C4-2B (cell line): Measurements from ENCODE around the gene FAM111A.

Source experiments
- H3K27ac ChIP-seq: fragments of 450-650 bp; 2 replicates; pipeline ENCODE4 v1.5.1; 2017
- CTCF ChIP-seq: fragments of 450-650 bp; conservative IDR thresholded peaks from 2 replicates; pipeline ENCODE4 v1.5.1; 2017; ENCODE audit warnings: mild to moderate bottlenecking
- ZFX ChIP-seq: fragments of 450-650 bp; IDR thresholded peaks from 2 replicates; pipeline ENCODE4 v1.6.1; 2017

FAM111A gene

GRCh38 chr11:59197991-59198390, 55.3 kb downstream of the FAM111A start:
- no peak overlapping the region for H3K27ac ChIP-seq
- TF ChIP-seq CTCF (no peak), ZFX (no peak)

- TF ChIP-seq ZFX (no peak), CTCF (no peak)
- H3K27ac ChIP-seq, result no peak overlapping the region
These were observed 56.1 kb downstream of the FAM111A start for GRCh38 chr11:59198726-59199125.

GRCh38 chr11:59199546-59200422, 57.1 kb downstream of the FAM111A start:
- no peak overlapping the region for H3K27ac ChIP-seq
- no peak for TF ChIP-seq CTCF
- TF ChIP-seq ZFX, result no peak

DNA sequence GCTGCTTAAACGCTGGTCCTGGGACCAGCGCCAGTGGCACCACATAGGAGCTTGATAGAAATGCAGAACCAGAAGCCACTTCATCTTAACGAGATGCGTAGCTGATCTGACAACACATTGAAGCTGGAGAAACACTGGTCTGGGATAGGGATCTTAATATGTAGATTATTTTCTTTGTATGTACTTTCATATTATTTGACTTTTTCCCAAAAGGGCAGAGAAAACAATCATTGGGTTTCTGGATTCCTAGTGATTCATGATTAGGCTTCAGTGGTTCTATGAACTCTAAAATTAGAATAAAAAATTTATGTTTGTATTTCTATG, 57.7 kb downstream of the FAM111A start:
- TF ChIP-seq CTCF, result no peak
- TF ChIP-seq ZFX, result no peak
- H3K27ac ChIP-seq, result no peak overlapping the region

DNA sequence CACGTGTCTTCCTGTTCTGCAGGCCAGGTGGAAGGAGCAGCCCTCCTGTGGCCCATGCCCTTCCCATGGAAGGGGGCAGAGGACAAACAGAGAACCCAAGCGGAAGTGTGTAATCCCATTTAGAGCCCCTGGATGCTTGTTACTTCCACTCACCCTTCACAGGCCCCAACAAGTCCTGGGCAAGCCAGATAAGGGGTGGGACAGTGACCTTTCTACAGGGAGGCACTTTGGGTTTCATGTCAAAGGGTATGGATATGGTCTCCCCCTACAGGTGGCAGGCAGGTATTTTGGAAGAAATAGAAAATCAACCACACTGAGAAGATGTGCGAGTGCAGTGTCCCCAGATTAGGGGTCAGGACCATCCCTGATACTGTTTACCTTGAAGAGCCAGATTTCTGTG, 58.7 kb downstream of the FAM111A start:
- TF ChIP-seq ZFX (no peak), CTCF (peak; percentile 44)
- H3K27ac ChIP-seq, result no peak overlapping the region
